Skeletal muscle tissue (tissue), 4 donors: ENCODE measurements around the gene GRB7. TPM values are rescaled to one million over a fixed set of nuclear protein-coding genes. Genes with fewer than 3 reads are reported as not detected.
"Not testable (repeated sequence)": the region's sequence is repeated elsewhere in the genome, so short reads cannot be mapped to it uniquely, and the experiment has no call there.

Experiments
- H3K27ac ChIP-seq: one replicate; pipeline ENCODE4 v1.7.0; 2013; ENCODE audit warnings: mild to moderate bottlenecking, low read depth, low read length, inconsistent platforms
- H3K27me3 ChIP-seq, 3 donors: one replicate each; pipeline ENCODE4 v1.7.0; 2013; ENCODE audit warnings: low read length in 3 of 3; ENCODE audit not compliant: control insufficient read depth in 3 of 3, insufficient read depth in 3 of 3
- H3K36me3 ChIP-seq, 3 donors: one replicate each; pipeline ENCODE4 v1.7.0; 2013; ENCODE audit warnings: low read length in 3 of 3; ENCODE audit not compliant: control insufficient read depth in 3 of 3, insufficient read depth in 3 of 3
- H3K4me1 ChIP-seq, 3 donors: one replicate each; pipeline ENCODE4 v1.7.0; 2013; ENCODE audit warnings: low read length in 3 of 3, mild to moderate bottlenecking in 3 of 3; ENCODE audit not compliant: control insufficient read depth in 3 of 3, insufficient read depth in 3 of 3
- H3K4me3 ChIP-seq, 3 donors: one replicate each; pipeline ENCODE4 v1.7.0; 2013; ENCODE audit warnings: low read length in 3 of 3
- H3K9ac ChIP-seq, 3 donors: one replicate each; pipeline ENCODE4 v1.7.0; 2013; ENCODE audit warnings: low read length in 3 of 3, mild to moderate bottlenecking in 3 of 3, moderate library complexity in 2 of 3, low read depth in 1 of 3
- H3K9me3 ChIP-seq, 3 donors: one replicate each; pipeline ENCODE4 v1.7.0; 2013; ENCODE audit warnings: low read length in 3 of 3; ENCODE audit not compliant: control insufficient read depth in 3 of 3
- total RNA-seq: library from RNA; depleted of rRNA; stranded (reverse); fragments of >200 nt; gene quantifications from one replicate; pipeline ENCODE4 v1.2.3, GENCODE V29; 2014
- donor health status: Osteomylitis.

GRB7 gene
- total RNA-seq, 1 donor from 2014 or later: not detected

GRCh38 chr17:39706921-39707337, 30.8 kb upstream of the GRB7 start:
- Histone ChIP-seq H3K4me3 (no peak overlapping the region), H3K27me3 (no peaks in the 10 kb centered on the region), H3K9me3 (no peaks in the 10 kb centered on the region), H3K4me1 (peaks cover 28 to 52% (median 37%) of the 10 kb centered on the region in 3 donors), H3K27ac (no peak overlapping the region), H3K9ac (peak overlapping the region in 1 of 3 donors; percentile 73), H3K36me3 (peaks cover 40 to 45% (median 41%) of the 10 kb centered on the region in 3 donors)

- peaks cover 20 to 32% (median 25%) of the 10 kb centered on the region in 3 donors for H3K4me1 ChIP-seq
- H3K27me3 ChIP-seq: no peaks in the 10 kb centered on the region
- H3K9ac ChIP-seq: no peak overlapping the region
- H3K36me3 ChIP-seq: peaks cover 47 to 55% (median 54%) of the 10 kb centered on the region in 3 donors
- H3K4me3 ChIP-seq: no peak overlapping the region
- H3K27ac ChIP-seq: no peak overlapping the region
- no peaks in the 10 kb centered on the region for H3K9me3 ChIP-seq
Observed at GRCh38 chr17:39709319-39709997, 28.3 kb upstream of the GRB7 start.

GRCh38 chr17:39709998-39710964, 27.5 kb upstream of the GRB7 start:
- no peaks in the 10 kb centered on the region for H3K27me3 ChIP-seq
- no peak overlapping the region for H3K27ac ChIP-seq
- no peaks in the 10 kb centered on the region for H3K9me3 ChIP-seq
- H3K4me1 ChIP-seq: peaks cover 12 to 24% (median 17%) of the 10 kb centered on the region in 3 donors
- peaks cover 51 to 59% (median 57%) of the 10 kb centered on the region in 3 donors for H3K36me3 ChIP-seq
- no peak overlapping the region for H3K4me3 ChIP-seq
- H3K9ac ChIP-seq: no peak overlapping the region

- H3K9me3 ChIP-seq, H3K27me3 ChIP-seq, H3K27ac ChIP-seq, H3K9ac ChIP-seq, H3K4me3 ChIP-seq: not testable (repeated sequence)
- H3K4me1 ChIP-seq: peaks cover 4 to 20% (median 10%) of the 10 kb centered on the region in 3 donors
- peaks cover 55 to 66% (median 65%) of the 10 kb centered on the region in 3 donors for H3K36me3 ChIP-seq
Observed at GRCh38 chr17:39711071-39711470, 26.7 kb upstream of the GRB7 start.

GRCh38 chr17:39711851-39712250, 25.9 kb upstream of the GRB7 start:
- Histone ChIP-seq H3K27ac (no peak overlapping the region), H3K36me3 (peaks cover 58 to 72% (median 66%) of the 10 kb centered on the region in 3 donors), H3K4me3 (no peak overlapping the region), H3K9ac (no peak overlapping the region), H3K9me3 (no peaks in the 10 kb centered on the region), H3K4me1 (peaks cover 6 to 20% (median 10%) of the 10 kb centered on the region in 3 donors), H3K27me3 (no peaks in the 10 kb centered on the region)

GRCh38 chr17:39714234-39714633, 23.5 kb upstream of the GRB7 start:
- Histone ChIP-seq H3K27ac (no peak overlapping the region), H3K27me3 (no peaks in the 10 kb centered on the region), H3K9ac (no peak overlapping the region), H3K9me3 (no peaks in the 10 kb centered on the region), H3K36me3 (peaks cover 45 to 67% (median 52%) of the 10 kb centered on the region in 3 donors), H3K4me3 (no peak overlapping the region), H3K4me1 (peaks cover 13 to 17% (median 13%) of the 10 kb centered on the region in 3 donors)

- Histone ChIP-seq H3K4me3 (no peak overlapping the region), H3K36me3 (peaks cover 40 to 66% (median 49%) of the 10 kb centered on the region in 3 donors), H3K9me3 (no peaks in the 10 kb centered on the region), H3K27ac (no peak overlapping the region), H3K9ac (peak overlapping the region in 1 of 3 donors; percentile 32), H3K4me1 (peaks cover 13 to 17% (median 13%) of the 10 kb centered on the region in 3 donors), H3K27me3 (no peaks in the 10 kb centered on the region)
Observed at GRCh38 chr17:39715375-39716072, 22.2 kb upstream of the GRB7 start.

GRCh38 chr17:39716073-39716818, 21.5 kb upstream of the GRB7 start:
- Histone ChIP-seq H3K4me3 (no peak overlapping the region), H3K27ac (peak overlapping the region; percentile 40), H3K4me1 (peaks cover 13 to 17% (median 13%) of the 10 kb centered on the region in 3 donors), H3K27me3 (no peaks in the 10 kb centered on the region), H3K36me3 (peaks cover 40 to 63% (median 46%) of the 10 kb centered on the region in 3 donors), H3K9me3 (no peaks in the 10 kb centered on the region), H3K9ac (peak overlapping the region; percentile 4 to 45 (median 32))
